HG02870 (cell line): Measurements from ENCODE around the gene SLC10A3.
"Not testable (repeated sequence)": the region's sequence is repeated elsewhere in the genome, so short reads cannot be mapped to it uniquely, and the experiment has no call there.

ENCODE experiments used
- ATAC-seq: cut with Tn5 transposase; IDR thresholded peaks from one replicate; pipeline ENCODE4 v1.9.1; 2021; ENCODE audit warnings: mild to moderate bottlenecking, moderate library complexity; ENCODE audit not compliant: unreplicated experiment

Gene SLC10A3

DNA sequence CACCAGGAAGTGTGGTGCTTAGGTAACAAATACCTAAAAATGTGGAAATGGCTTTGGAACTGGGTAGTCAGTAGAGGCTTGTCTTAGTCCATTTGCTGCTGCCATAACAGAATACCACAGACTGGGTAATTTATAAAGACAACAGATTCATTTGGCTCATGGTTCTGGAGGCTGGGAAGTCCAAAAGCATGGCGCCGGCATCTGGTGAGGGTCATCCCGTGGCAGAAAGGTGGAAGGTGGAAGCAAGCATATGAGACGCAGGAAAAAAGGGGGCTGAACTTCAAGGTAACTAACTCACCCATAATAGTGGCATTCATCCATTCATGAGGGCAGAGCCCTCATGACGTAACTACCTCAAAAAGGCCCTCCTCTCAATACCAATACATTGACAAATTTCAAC lies 19.0 kb upstream of the SLC10A3 start:
- no peak for ATAC-seq

DNA sequence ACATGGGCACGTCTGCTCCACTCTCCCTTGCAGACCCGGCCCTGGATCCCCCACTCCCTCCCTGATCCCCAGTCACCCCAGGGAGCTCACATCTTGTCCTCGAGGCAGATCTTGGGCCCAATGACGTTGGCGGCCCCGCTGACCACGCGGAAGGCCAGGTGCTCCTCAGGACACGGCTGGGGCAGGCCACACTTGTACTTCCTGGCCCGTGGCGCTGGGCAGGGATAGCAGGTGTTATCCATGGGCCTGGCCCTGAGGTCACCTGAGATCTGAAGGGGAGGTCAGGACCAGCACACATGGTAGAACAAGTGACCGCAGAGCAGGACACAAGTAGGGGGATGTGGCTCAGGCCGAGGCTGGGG lies 17.9 kb upstream of the SLC10A3 start:
- ATAC-seq = no peak

DNA sequence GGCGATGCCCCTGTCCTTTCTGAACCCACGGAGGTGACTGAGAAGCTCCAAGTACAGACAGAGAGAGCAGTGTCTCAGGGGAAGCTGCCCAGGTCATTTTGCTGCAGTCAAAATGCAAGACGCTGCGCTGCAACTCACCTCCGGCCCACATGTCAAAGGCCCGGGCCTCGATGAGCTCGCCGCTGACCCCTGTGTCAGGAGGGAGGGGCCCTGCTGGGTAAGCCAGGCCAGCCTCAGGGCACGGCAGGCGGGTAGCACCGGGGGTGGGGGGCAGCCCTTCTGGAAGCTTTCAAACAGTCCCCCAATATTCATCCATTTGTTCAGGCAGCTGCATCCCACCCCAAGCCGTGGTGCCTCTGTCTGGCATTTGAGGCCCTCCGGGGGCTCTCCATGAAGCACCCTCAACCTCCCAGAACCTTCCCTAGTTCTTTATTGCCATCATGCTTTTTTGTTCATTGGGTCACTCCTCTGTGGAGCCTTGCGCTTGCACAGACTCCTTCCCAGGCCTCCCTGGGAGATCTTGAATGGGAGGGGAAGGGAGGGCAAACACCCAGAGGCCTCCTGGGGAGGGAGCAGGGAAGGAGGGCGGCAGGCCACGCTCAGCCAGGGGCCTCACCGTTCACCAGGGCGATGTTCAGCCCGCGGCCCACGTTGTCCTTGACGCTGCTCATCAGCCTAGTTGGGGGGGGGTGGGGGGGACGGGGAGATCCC lies 17.4 kb upstream of the SLC10A3 start:
- no peak for ATAC-seq

DNA sequence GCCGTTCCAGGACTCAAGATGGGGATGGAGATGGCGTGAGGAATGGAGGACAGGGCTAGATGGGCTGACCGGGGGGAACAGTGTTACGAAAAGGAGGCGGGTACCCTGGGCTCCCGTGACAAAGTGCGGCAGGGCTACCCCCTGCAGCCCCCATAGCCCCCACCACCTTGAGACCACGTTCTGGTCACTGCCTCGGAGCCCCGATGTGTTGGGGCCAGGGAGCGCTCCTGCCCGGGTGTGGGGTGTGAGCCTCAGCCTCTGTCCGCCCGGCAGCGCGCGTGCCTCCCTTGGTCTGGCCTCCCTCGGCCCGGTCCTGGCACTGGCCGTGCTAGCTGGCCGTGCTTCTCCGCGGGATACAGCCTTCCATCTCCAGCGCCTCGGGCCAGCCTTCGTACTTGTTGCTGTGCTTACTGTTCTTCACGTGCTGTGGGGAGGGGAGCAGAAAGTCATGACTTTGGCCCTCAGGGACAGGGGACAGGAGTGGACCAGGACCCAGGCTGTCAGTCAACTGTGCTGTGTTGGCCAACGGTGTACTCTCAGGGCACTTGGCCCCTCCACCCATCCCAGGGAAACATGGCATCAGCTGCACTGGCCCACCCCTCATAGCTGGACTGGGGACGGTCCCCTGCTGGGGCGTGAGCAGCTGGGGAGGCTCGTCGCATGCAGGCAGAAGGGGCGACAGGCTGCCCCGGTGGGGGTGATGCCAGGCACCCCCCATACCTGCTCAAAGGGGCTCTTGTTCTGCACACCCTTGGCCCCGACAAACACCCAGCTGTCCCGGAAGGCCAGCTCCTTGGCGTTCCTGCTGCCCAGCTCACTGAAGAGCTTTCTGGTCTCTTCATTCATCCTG lies 16.3 kb upstream of the SLC10A3 start:
- no peak for ATAC-seq

DNA sequence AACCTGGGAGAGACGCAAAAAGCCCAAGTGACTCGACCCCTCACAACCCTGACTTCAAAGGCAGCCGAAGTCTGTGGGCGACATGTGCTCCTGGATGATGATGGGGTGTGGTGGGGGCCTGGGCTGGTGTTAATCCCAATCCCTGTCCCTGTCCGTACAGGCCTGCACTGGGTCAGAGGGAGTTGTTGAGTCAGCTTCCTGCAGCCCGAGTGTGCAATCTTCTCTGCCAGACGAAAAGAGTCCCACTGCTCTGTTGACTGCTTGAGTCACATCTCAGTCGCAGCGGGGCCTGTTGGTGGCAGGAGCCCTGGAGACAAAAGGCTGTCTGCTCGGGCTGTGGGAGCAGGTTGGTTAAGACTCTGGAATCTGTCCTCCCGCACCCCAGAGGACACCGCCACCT lies 15.3 kb upstream of the SLC10A3 start:
- no peak for ATAC-seq

DNA sequence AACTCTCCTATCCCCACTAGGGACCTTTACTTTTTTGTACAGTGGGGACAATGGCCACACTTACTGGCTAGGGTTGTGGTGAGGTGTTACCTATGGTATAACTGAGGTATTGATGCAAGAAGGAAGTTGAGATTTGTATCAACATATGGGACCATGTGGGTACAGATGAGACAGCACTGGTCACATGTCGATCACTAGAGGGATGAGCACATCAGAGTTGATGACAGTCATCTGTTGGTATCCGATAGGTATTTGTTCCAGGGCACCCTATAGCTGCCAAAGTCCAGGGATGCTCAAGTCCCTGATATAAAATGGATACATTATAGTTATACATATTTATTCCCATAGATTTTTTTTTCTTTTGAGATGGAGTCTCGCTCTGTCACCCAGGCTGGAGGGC lies 12.6 kb upstream of the SLC10A3 start:
- ATAC-seq = no peak

DNA sequence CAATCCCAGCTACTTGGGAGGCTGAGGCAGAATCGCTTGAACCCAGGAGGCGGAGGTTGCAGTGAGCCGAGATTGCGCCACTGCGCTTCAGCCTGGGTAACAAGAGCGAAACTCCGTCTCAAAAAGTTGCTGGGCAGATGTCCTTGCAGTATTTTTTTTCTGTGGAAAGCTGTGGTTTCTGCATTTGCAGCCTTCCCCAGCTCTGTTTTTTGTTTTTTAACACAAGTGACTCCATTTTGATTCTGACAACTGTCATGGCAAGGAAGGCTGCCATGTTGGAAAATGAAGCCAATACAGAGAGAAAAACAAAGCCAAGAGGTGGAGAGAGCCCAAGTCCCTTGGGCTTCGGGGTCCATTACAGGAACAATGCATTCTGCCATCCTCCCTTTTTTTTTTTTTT lies 11.7 kb upstream of the SLC10A3 start:
- no peak for ATAC-seq

DNA sequence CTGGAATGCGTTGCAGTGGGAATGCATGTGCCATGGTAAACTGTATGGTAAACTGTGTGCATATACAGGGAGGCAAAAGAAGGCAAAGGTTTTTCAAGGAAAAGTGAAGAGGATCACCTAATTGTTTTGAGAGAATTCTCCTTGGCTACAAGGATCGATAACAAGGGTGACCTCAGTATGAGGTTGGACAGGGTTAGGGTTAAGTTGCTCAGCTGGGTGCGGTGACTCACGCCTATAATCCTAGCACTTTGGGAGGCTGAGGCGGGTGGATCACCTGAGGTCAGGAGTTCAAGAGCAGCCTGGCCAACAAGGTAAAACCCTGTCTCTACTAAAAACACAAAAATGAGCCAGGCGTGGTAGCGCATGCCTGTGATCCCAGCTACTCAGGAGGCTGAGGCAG lies 11.0 kb upstream of the SLC10A3 start:
- not testable (repeated sequence) for ATAC-seq

DNA sequence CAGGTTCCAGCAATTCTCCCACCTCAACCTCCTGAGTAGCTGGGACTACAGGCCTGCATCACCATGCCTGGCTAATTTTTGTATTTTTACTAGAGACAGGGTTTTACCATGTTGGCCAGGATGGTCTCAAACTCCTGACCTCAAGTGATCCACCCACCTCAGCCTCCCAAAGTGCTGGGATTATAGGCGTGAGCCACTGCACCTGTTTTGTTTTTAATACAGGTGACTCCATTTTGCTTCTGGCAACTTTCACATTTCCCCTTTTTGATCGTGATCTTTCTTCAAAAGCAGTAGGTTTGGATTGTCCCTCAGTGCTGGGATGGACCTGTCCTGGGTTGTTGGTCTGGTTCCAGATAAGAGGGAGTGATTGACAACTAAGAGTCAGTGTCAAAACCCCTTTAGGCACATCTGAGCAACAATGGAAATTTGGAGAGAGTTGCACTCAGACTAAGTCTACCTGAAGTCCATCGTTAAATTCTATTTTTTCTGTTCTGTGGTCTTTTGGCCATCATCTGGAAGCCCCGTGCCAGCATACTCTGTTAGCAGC lies 6.2 kb upstream of the SLC10A3 start:
- not testable (repeated sequence) for ATAC-seq

DNA sequence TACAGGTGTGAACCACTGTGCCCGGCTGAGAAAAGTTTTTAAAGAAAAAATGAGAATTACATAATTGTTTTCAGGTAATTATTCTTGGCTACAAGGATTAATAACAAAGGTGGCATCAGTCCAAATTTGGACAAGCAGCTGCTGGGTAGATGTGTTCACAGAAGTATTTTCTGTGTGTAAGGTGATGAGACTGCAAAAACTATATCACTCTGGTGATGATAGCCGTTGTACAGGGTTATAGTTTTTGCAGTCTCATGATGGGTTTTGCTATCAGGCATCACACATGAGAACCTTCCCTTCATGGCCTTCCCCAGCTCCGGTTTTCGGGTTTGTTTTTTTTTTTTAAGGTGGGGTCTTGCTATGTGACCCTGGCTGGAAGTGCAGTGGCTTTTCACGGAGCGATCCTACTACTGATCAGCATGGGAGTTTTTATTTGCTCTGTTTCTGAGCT lies 5.1 kb upstream of the SLC10A3 start:
- no peak for ATAC-seq

DNA sequence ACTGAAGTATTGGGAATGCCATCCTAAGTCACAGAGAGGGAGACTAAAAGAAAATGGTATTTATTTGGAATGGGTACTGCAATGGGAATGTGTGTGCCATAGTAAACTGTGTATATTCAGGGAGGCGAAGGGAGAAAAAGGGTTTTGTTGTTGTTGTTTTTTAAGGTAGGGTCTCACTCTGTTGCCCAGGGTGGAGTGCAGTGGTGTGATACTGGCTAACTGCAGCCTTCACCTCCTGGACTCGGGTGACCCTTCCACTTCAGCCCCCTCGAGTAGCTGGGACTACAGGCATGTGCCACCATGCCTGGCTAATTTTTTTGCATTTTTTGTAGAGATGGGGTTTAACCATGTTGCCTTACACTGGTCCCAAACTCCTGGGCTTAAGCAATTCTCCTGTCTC lies 4.3 kb upstream of the SLC10A3 start:
- ATAC-seq = no peak

DNA sequence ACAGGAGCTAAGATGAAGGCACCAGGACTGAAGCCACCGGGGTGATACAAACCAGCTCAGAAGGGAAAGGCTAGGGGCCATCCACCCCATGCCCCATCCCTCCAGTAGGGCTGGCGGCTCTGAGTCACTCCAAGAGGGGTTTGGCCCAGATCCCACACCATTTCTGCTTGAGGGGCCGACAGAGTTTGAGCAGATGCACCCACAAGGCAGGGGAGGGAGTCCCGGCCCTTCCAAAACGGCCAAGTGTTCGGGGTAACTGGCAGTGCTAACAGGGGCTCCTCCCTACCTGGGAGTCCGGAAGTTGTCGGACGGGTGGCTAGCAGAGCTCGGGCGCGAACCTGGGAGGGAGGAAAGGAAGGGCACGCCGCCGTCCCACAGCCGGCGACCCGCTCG lies 412 bp downstream of the SLC10A3 start:
- no peak for ATAC-seq

DNA sequence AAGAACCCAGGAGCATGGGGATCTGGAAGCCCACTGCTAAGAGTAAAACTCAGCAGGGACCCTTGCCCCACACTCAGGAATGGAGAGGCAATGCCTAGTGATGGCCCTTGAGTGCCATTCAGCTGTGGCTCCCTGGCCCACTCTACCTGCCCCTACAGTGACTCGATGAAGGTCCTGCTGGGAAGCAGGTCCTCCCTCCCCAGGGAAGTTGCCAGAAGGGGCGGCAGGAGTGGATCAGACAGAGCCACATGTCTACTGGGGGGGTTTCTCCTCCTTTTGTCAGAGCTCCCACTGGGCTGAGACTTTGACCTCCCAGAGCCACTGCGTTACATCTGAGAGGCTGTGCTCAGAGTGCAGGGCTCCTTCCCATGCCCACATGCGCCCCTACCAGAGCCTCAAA lies 1.2 kb downstream of the SLC10A3 start:
- no peak for ATAC-seq

DNA sequence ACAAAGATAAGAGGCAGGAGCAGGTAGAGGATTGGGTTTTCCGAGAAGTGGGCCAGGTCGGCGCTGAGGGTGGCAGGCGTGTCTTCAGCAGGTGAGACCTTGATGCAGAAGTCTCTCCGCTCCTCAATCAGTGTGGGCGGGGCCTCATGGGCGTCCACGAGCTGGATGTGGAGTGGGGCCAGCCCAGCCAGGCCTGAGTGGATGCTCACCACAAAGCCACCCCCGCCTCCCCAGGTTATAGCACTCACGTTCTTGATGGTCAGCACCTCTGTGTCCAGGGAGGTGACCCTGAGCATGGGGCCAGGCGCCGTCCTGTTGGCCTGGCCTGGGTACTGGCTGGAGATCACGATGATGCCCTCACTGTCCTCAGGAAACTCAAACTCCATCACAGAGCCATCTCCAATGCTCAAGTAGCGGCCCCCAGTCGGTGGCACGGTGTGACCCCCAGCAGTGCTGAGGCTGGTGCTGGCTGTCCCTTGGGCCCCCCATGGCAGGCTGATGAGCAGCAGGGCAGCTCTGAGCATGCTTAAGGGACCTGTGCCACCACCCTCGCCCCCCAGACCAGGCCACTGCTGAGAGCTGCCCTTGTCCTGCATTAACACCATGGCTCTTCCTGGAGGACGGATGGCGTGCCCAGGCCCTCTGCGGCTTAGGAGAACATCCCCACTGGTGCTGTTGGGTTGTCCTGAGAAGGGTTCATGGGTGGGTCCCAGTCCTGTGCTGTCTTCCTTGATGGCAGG lies 1.9 kb downstream of the SLC10A3 start:
- ATAC-seq = no peak

DNA sequence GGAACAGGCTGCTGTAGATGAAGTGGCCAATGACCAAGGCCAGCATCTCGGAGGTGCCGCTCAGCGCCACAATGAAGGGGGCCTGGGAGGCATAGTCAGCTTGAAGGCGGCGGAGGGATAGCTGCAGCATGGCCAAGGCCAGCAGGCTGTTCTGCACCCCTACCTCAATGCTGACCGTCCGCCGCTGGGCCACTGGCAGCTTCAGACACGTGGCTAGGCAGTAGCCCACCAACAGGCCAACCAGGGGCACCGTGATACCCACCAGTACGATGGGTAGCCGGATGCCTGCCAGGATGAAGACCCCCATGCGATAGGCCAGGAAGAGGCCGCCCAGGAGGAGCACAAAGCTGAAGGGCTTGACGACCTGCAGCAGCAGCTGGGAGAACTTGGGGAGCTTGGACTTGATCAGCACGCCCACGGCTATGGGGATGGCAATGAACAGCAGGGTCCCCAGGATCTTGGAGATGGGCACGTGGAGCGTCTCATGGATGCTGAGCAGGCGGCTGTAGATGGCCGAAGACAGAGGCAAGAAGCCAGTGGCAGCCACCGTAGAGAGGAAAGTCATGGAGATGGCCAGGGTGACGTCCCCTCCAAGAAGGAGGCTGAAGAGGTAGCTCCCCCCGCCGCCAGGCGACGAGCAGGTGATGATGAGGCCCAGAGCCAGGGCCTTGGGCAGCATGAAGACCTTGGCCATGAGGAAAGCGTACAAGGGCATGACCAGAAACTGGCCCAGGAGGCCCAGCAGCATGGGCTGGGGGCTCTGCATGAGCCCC lies 2.7 kb downstream of the SLC10A3 start:
- no peak for ATAC-seq

DNA sequence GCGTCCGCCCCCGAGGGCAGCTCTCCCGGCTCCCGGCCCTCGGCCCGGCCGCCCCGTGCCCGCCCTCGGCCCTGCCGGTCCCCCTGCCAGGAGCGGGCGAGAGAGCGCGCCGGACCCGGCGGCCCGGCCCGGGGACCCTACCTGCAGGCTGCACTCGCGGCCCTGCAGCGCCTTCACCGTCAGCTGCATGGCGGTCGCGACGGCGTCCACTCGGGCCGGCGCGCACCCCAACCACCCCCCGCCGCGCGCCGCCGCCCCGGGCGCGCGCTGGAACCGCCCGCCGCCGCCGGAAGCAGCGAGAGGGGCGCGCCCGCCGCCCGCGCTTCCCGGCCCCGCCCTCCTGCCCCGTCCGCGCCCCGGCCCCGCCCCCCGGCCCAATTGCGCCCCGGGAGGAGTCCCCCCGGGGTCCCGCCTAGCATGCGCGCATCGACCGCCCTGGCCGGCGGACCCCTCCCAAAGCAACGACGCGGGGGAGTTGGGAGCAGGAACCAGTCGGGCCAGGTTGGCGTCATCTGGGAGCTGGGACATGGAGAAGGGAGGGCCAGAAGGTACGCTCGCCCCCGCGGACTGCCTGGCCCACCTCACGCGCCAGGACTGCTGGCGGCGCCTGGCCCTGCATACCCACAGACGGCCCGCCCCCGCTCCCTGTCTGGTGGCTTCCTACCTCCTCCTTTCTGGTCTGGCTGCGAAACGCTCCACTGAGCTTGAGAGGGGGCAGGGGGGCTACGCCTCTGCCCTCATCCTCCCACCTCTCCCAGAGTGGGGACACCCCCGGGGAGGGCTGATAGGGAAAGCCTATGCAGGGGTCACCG lies 3.8 kb downstream of the SLC10A3 start, which contains the start of gene UBL4A:
Gene UBL4A (minus strand): TSS at position 220 of the 812 bp plus-strand sequence. CDS start 31 bp downstream, at position 189.
- ATAC-seq = no peak

DNA sequence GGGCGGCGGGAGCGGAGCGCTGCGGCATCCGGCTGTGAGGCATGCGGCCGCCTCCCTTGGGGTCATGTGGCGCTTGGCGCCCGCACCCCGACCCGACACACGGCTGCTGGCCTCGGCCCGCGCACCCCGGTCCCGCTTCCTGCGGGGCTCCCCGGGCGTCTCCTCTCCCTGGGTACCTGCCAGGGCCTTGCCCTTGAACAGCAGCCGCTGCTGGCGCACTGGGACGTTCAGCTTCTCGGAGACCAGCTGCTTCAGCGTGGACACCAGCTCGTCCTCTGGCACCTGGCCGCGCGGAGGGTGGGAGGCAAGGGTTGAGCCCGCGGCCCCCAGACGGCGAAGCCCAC lies 4.4 kb downstream of the SLC10A3 start:
- no peak for ATAC-seq

DNA sequence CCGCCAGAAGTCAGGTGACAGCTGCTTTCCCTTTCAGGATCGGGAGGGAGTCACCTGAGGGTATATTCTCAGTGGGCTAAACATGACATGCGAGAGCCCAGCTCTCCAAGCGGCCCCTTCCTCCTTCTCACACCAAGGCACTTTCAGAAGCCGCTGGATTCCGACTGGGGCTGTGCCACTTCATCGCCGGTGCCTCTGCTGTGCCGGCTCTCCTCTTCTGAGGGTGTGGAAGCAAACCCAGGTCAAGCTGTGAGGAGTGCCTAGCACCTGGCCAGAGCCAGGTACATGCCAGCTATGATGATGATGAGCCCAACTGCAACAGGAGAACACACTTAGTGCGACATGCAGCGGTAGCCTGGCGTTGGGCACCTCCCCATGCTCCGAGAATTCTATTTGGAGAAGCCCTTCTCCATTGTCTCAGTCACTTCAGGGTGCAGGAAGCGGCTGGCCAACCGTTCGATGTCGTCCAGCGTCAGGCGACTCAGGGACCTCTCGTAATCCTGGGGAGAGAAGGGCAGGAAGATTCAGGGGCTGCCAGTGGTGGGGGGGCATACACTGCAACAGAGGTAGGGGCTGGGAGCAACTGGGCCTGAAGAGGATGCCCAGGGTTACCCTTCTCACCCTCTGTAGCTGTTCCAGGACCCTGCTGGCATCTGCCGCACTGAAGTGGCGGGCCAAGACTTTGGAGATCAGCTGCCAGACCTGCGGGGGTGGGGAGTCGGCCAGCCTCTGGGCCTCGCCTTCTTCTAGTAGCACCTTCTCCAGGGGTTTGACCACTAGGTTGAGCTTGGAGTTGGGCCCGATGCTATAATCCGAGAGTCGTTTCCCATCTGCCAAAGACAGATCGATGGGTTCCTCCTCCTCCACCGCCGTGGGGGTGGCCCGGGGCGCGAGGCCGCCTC lies 5.0 kb downstream of the SLC10A3 start:
- ATAC-seq = no peak
